Stimulated activated memory B cell treated with anti-CD40 and anti-IgM and Interleukin-4, amounts not matched to agents 10 μg/mL and 1 μg/mL and 100 μg/mL, for 72 hours (primary cell): ENCODE measurements around the gene KLHDC10.
A peak's percentile ranks its signal among the peaks of the same experiment; 100 is the strongest.
"Not testable (repeated sequence)": the region's sequence is repeated elsewhere in the genome, so short reads cannot be mapped to it uniquely, and the experiment has no call there.

Source experiments
- ATAC-seq: fragments of 150-1000 bp; cut with Tn5 transposase; 2 replicates; pipeline ENCODE4 v1.10.0; 2021
- H3K27ac Mint-ChIP-seq: one replicate; pipeline ENCODE4 v1.8.0; 2022; ENCODE audit warnings: mild to moderate bottlenecking, mixed read lengths
- H3K27me3 Mint-ChIP-seq: one replicate; pipeline ENCODE4 v1.8.0; 2022; ENCODE audit warnings: mixed read lengths
- H3K36me3 Mint-ChIP-seq: one replicate; pipeline ENCODE4 v1.8.0; 2022; ENCODE audit warnings: mixed read lengths
- H3K4me1 Mint-ChIP-seq: one replicate; pipeline ENCODE4 v1.8.0; 2022; ENCODE audit warnings: mixed read lengths
- H3K4me3 Mint-ChIP-seq: one replicate; pipeline ENCODE4 v1.8.0; 2022; ENCODE audit warnings: mild to moderate bottlenecking, moderate library complexity, mixed read lengths
- H3K9me3 Mint-ChIP-seq: one replicate; pipeline ENCODE4 v1.8.0; 2022; ENCODE audit warnings: mixed read lengths

Gene KLHDC10

GRCh38 chr7:130126840-130127239 is 56.5 kb downstream of the KLHDC10 start:
- not testable (repeated sequence) for H3K4me3 Mint-ChIP-seq, H3K27me3 Mint-ChIP-seq, H3K4me1 Mint-ChIP-seq, H3K9me3 Mint-ChIP-seq, H3K27ac Mint-ChIP-seq, ATAC-seq
- H3K36me3 Mint-ChIP-seq: peaks cover 69% of the 10 kb centered on the region

- H3K36me3 Mint-ChIP-seq: peaks cover 69% of the 10 kb centered on the region
Observed at GRCh38 chr7:130127404-130127803, 57.1 kb downstream of the KLHDC10 start.

GRCh38 chr7:130127821-130128317 is 57.5 kb downstream of the KLHDC10 start:
- no peak overlapping the region for H3K4me3 Mint-ChIP-seq
- ATAC-seq: no peak

More at GRCh38 chr7:130127404-130127803, 57.1 kb downstream of the KLHDC10 start:
- Mint-ChIP-seq H3K27ac (no peak overlapping the region), H3K4me1 (peaks cover 6% of the 10 kb centered on the region), H3K27me3 (no peaks in the 10 kb centered on the region), H3K9me3 (no peaks in the 10 kb centered on the region), H3K4me3 (no peak overlapping the region)
- no peak for ATAC-seq

GRCh38 chr7:130129011-130129411 is 58.7 kb downstream of the KLHDC10 start:
- Mint-ChIP-seq H3K9me3 (no peaks in the 10 kb centered on the region), H3K4me1 (peaks cover 6% of the 10 kb centered on the region), H3K4me3 (no peak overlapping the region), H3K27me3 (no peaks in the 10 kb centered on the region), H3K36me3 (peaks cover 62% of the 10 kb centered on the region), H3K27ac (no peak overlapping the region)
- no peak for ATAC-seq

More at GRCh38 chr7:130127821-130128317, 57.5 kb downstream of the KLHDC10 start:
- peaks cover 64% of the 10 kb centered on the region for H3K36me3 Mint-ChIP-seq
- H3K9me3 Mint-ChIP-seq: no peaks in the 10 kb centered on the region
- H3K27ac Mint-ChIP-seq: no peak overlapping the region
- no peaks in the 10 kb centered on the region for H3K27me3 Mint-ChIP-seq
- peaks cover 6% of the 10 kb centered on the region for H3K4me1 Mint-ChIP-seq

GRCh38 chr7:130131191-130131834 is 61.0 kb downstream of the KLHDC10 start:
- Mint-ChIP-seq H3K4me3 (no peak overlapping the region), H3K27ac (peak overlapping the region; percentile 11), H3K9me3 (no peaks in the 10 kb centered on the region), H3K27me3 (no peaks in the 10 kb centered on the region), H3K36me3 (peaks cover 75% of the 10 kb centered on the region), H3K4me1 (peaks cover 6% of the 10 kb centered on the region)
- ATAC-seq: no peak

GRCh38 chr7:130131964-130132875 is 61.9 kb downstream of the KLHDC10 start:
- H3K27me3 Mint-ChIP-seq: no peaks in the 10 kb centered on the region
- H3K4me1 Mint-ChIP-seq: peaks cover 6% of the 10 kb centered on the region
- no peak overlapping the region for H3K4me3 Mint-ChIP-seq
- H3K36me3 Mint-ChIP-seq: peaks cover 68% of the 10 kb centered on the region
- H3K9me3 Mint-ChIP-seq: no peaks in the 10 kb centered on the region
- no peak for ATAC-seq
- peak overlapping the region; percentile 11 for H3K27ac Mint-ChIP-seq

- Mint-ChIP-seq H3K36me3 (peaks cover 64% of the 10 kb centered on the region), H3K27me3 (no peaks in the 10 kb centered on the region), H3K4me3 (no peak overlapping the region), H3K9me3 (no peaks in the 10 kb centered on the region), H3K27ac (no peak overlapping the region), H3K4me1 (peaks cover 6% of the 10 kb centered on the region)
- no peak for ATAC-seq
Observed at GRCh38 chr7:130133029-130133782, 62.9 kb downstream of the KLHDC10 start.

GRCh38 chr7:130134106-130134636 is 63.8 kb downstream of the KLHDC10 start:
- no peaks in the 10 kb centered on the region for H3K27me3 Mint-ChIP-seq
- H3K27ac Mint-ChIP-seq: no peak overlapping the region
- no peak overlapping the region for H3K4me3 Mint-ChIP-seq
- ATAC-seq: no peak
- no peaks in the 10 kb centered on the region for H3K9me3 Mint-ChIP-seq
- H3K4me1 Mint-ChIP-seq: peaks cover 6% of the 10 kb centered on the region
- peaks cover 63% of the 10 kb centered on the region for H3K36me3 Mint-ChIP-seq

- ATAC-seq: no peak
- Mint-ChIP-seq H3K9me3 (no peaks in the 10 kb centered on the region), H3K27ac (no peak overlapping the region), H3K27me3 (no peaks in the 10 kb centered on the region), H3K4me1 (peaks cover 6% of the 10 kb centered on the region), H3K36me3 (peaks cover 63% of the 10 kb centered on the region), H3K4me3 (no peak overlapping the region)
Observed at GRCh38 chr7:130134726-130135125, 64.4 kb downstream of the KLHDC10 start.

- no peak for ATAC-seq
- Mint-ChIP-seq H3K4me3 (no peak overlapping the region), H3K27me3 (no peaks in the 10 kb centered on the region), H3K4me1 (peaks cover 6% of the 10 kb centered on the region), H3K36me3 (peaks cover 58% of the 10 kb centered on the region), H3K9me3 (no peaks in the 10 kb centered on the region), H3K27ac (no peak overlapping the region)
Observed at GRCh38 chr7:130135208-130136205, 65.2 kb downstream of the KLHDC10 start.

GRCh38 chr7:130136579-130137167 is 66.3 kb downstream of the KLHDC10 start:
- no peak overlapping the region for H3K27ac Mint-ChIP-seq
- ATAC-seq: no peak
- H3K9me3 Mint-ChIP-seq: no peaks in the 10 kb centered on the region
- no peak overlapping the region for H3K4me3 Mint-ChIP-seq
- H3K36me3 Mint-ChIP-seq: peaks cover 46% of the 10 kb centered on the region
- H3K27me3 Mint-ChIP-seq: no peaks in the 10 kb centered on the region
- H3K4me1 Mint-ChIP-seq: peaks cover 13% of the 10 kb centered on the region

GRCh38 chr7:130137207-130137606 is 66.9 kb downstream of the KLHDC10 start:
- no peak for ATAC-seq
- Mint-ChIP-seq H3K27me3 (no peaks in the 10 kb centered on the region), H3K4me1 (peaks cover 16% of the 10 kb centered on the region), H3K36me3 (peaks cover 41% of the 10 kb centered on the region), H3K4me3 (no peak overlapping the region), H3K9me3 (no peaks in the 10 kb centered on the region), H3K27ac (no peak overlapping the region)

- H3K4me3 Mint-ChIP-seq: no peak overlapping the region
- peak overlapping the region; percentile 99 for H3K27ac Mint-ChIP-seq
Observed at GRCh38 chr7:130139193-130139960, 69.0 kb downstream of the KLHDC10 start.

More at GRCh38 chr7:130139193-130139960, 69.0 kb downstream of the KLHDC10 start:
- H3K27me3 Mint-ChIP-seq: no peaks in the 10 kb centered on the region
- H3K9me3 Mint-ChIP-seq: no peaks in the 10 kb centered on the region
- no peak for ATAC-seq
- peaks cover 30% of the 10 kb centered on the region for H3K4me1 Mint-ChIP-seq
- peaks cover 35% of the 10 kb centered on the region for H3K36me3 Mint-ChIP-seq
